AG10803 (cell line): ENCODE measurements around the gene APOBEC3G.

Experiments used
- DNase-seq: peaks from one replicate; pipeline ENCODE4 v3.0.0; 2010; ENCODE audit warnings: low read depth
- H3K4me3 ChIP-seq: 2 replicates; pipeline ENCODE4 v1.5.1; 2011; ENCODE audit warnings: mild to moderate bottlenecking, low read length, control low read depth
- TF ChIP-seq, protein P1 (sequence below): conservative IDR thresholded peaks from 2 replicates; pipeline ENCODE4 v1.5.1; 2011; ENCODE audit warnings: mild to moderate bottlenecking, low read length, control low read depth, inconsistent platforms

Gene APOBEC3G

GRCh38 chr22:39130152-39130704 is 53.2 kb downstream of the APOBEC3G start:
- TF ChIP-seq, protein P1, sequence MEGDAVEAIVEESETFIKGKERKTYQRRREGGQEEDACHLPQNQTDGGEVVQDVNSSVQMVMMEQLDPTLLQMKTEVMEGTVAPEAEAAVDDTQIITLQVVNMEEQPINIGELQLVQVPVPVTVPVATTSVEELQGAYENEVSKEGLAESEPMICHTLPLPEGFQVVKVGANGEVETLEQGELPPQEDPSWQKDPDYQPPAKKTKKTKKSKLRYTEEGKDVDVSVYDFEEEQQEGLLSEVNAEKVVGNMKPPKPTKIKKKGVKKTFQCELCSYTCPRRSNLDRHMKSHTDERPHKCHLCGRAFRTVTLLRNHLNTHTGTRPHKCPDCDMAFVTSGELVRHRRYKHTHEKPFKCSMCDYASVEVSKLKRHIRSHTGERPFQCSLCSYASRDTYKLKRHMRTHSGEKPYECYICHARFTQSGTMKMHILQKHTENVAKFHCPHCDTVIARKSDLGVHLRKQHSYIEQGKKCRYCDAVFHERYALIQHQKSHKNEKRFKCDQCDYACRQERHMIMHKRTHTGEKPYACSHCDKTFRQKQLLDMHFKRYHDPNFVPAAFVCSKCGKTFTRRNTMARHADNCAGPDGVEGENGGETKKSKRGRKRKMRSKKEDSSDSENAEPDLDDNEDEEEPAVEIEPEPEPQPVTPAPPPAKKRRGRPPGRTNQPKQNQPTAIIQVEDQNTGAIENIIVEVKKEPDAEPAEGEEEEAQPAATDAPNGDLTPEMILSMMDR = no peak
- no peak overlapping the region for H3K4me3 ChIP-seq
- no peak for DNase-seq

DNA sequence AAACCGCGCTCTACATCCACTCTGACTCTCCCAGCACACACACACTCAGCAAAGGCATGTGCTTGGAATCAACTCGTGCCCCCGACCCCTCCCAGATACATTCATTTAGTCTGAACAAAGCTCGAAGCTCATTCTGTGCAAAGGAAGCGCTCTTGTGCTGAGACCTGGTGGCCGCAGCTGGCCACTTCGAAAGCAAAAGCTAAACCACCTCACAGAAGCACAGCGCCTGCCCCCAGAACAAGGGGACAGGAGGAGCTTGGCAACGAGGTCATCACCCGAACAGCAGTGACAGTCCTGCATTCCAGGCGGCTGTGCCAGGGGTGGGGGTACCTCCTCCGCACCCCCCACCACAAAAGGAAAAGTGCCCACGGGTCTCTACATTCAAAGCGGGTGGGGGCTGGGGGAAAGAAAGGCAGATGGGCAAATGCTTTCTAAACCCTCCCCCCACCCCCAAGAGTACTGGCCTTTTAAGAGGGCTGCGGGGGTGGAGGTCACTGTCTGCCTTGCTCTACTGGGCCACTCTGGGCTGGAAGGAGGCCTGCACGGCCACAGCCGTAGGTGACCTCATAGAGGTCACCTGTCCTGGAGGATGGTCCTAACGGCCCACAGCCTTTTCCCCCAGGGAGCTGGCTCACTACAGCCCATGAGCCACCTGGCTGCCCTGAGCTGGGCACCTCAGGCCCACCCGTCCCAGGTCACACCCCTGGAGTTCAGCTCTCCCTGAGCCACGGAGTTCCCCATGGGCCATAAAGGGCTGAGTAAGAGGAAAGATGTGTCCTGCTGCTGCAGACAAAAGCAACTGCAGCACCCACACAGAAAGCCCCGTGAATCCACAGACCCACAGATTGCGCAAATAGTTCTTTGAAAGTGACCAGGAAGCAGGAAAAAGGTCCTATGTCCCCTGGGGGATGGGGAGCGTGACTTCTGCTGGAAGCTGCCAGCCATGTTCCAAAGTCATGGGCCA is 54.1 kb downstream of the APOBEC3G start:
- TF ChIP-seq, protein P1 = no peak
- H3K4me3 ChIP-seq = no peak overlapping the region
- DNase-seq = no peak

- TF ChIP-seq, protein P1 = no peak
- DNase-seq = no peak
- no peak overlapping the region for H3K4me3 ChIP-seq
Measured at GRCh38 chr22:39132281-39132680, 55.2 kb downstream of the APOBEC3G start.

DNA sequence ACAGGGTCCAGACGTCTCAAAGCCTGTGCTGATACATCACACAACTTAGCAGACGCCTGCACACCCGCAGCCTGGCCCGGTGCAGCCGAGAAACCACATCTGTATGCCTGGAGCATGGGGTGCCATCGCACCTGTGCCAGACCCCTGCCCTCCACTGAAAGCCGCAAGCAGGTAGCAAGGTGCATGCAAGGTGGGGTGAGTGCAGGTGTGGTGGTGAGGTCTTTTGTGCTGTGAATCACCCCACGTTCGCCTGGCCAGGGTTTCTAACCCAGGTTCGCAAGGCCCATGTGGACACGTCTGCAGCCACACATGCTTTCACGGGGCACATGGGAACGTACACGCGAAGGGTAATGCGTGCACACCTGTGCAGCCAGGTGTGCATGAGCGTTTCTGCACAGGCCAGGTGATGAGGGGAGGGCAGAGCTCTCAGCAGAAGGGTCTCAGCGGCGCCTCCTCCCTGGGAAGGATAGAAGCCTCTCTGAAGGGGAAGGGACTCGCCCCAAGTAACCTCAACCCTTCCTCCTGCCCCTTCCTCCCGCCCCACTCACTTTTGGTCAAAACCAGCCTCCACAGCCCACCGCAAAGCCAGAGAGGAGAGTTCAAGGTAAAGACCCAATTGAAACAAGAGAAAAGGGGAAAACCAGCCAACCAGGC is 55.9 kb downstream of the APOBEC3G start:
- TF ChIP-seq, protein P1 = no peak
- no peak overlapping the region for H3K4me3 ChIP-seq
- no peak for DNase-seq

DNA sequence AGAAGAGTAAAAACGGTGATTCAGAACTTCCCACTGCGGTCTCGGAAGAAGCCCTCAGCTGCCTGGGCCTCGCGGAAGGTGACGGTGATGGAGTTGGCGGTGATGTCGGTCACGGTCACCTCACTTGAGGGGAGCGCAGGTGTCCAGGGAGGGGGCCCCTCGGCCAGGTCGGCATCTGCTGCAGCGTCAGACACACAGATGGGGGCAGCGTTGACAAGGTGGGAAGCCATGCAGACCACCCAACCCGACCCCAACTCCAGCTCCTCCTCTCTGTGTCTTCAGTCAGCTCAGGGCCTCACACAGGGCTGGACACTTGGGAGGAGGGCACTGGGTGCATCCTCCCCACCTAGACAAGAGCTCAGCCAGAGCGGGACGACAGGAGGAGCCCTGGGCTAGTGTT is 56.8 kb downstream of the APOBEC3G start:
- no peak overlapping the region for H3K4me3 ChIP-seq
- no peak for DNase-seq
- TF ChIP-seq, protein P1 = no peak

GRCh38 chr22:39134366-39135091 is 57.5 kb downstream of the APOBEC3G start:
- H3K4me3 ChIP-seq = no peak overlapping the region
- TF ChIP-seq, protein P1 = no peak
- DNase-seq = no peak
